SK-N-SH (cell line): Measurements from ENCODE around the gene DPEP1. TPM values are rescaled to one million over a fixed set of nuclear protein-coding genes. Genes with fewer than 3 reads are reported as not detected.

ENCODE experiments used
- CTCF ChIA-PET: fragments of 300-600, 350-600 bp; formaldehyde crosslinking; extraction: SDS; loops from one replicate; lab custom pipeline; 2021; lab: Yijun Ruan, JAX
- POLR2A ChIA-PET: fragments of 350-600 bp; sonication (Branson Sonifier 250); formaldehyde crosslinking; extraction: SDS; loops from one replicate; lab custom pipeline; 2020; ENCODE audit warnings: antibody characterized with exemption, inconsistent platforms; lab: Yijun Ruan, JAX
- DNase-seq: peaks from one replicate; pipeline ENCODE4 v3.0.0; 2012
- H2AFZ ChIP-seq: fragments of 200-600 bp; sonication (generic); 2 replicates; pipeline ENCODE4 v1.8.1; 2016; ENCODE audit warnings: antibody characterized with exemption, mild to moderate bottlenecking, low read depth
- H3F3A ChIP-seq: fragments of 200-600 bp; sonication (generic); replicated peaks from 2 replicates; pipeline ENCODE3; 2016; ENCODE audit warnings: antibody characterized with exemption, mild to moderate bottlenecking; ENCODE audit not compliant: insufficient read depth
- H3K27ac ChIP-seq, 2 experiments: fragments of 200-500 bp in 1 of 2; fragments of 200-600 bp in 1 of 2; sonication (Bioruptor generic) in 1 of 2; sonication (generic), shearing (Covaris generic) in 1 of 2; 2 replicates each; pipeline versions ENCODE4 v1.5.1 to v1.6.1; 2014 to 2016; ENCODE audit warnings: low read depth in 2 of 2, inconsistent platforms in 1 of 2, low read length in 1 of 2, mild to moderate bottlenecking in 1 of 2, mixed read lengths in 1 of 2
- H3K27me3 ChIP-seq: fragments of 200-600 bp; sonication (generic), shearing (Covaris generic); 2 replicates; pipeline ENCODE4 v1.6.1; 2016; ENCODE audit warnings: mixed run types; ENCODE audit not compliant: insufficient read depth
- H3K36me3 ChIP-seq, 2 experiments: fragments of 200-500 bp in 1 of 2; fragments of 200-600 bp in 1 of 2; sonication (Bioruptor generic) in 1 of 2; sonication (generic) in 1 of 2; replicated peaks in 1 of 2; 2 replicates each; pipeline versions ENCODE3 to v1.5.1; 2014 to 2016; ENCODE audit warnings: low read length in 1 of 2, mild to moderate bottlenecking in 1 of 2; ENCODE audit not compliant: insufficient read depth in 2 of 2, control insufficient read depth in 1 of 2
- H3K4me1 ChIP-seq, 2 experiments: fragments of 200-500 bp in 1 of 2; fragments of 200-600 bp in 1 of 2; sonication (Bioruptor generic) in 1 of 2; sonication (generic), shearing (Covaris generic) in 1 of 2; 2 replicates each; pipeline versions ENCODE4 v1.5.1 to v1.6.1; 2014 to 2016; ENCODE audit warnings: low read depth in 1 of 2, low read length in 1 of 2, mixed run types in 1 of 2; ENCODE audit not compliant: insufficient read depth in 2 of 2, control insufficient read depth in 1 of 2
- H3K4me2 ChIP-seq: fragments of 200-600 bp; sonication (generic), shearing (Covaris generic); 2 replicates; pipeline ENCODE4 v1.6.1; 2017; ENCODE audit warnings: mixed run types
- H3K4me3 ChIP-seq, 2 experiments: fragments of 200-500 bp in 1 of 2; fragments of 200-600 bp in 1 of 2; sonication (Bioruptor generic) in 1 of 2; sonication (generic), shearing (Covaris generic) in 1 of 2; 2 replicates each; pipeline versions ENCODE4 v1.5.1 to v1.8.1; 2014 to 2016; ENCODE audit warnings: low read depth in 2 of 2, inconsistent platforms in 1 of 2, low read length in 1 of 2, mild to moderate bottlenecking in 1 of 2, mixed read lengths in 1 of 2, moderate library complexity in 1 of 2
- H3K79me2 ChIP-seq: fragments of 200-600 bp; sonication (generic); 2 replicates; pipeline ENCODE4 v1.8.1; 2017; ENCODE audit warnings: mild to moderate bottlenecking; ENCODE audit not compliant: insufficient read depth
- H3K9ac ChIP-seq: fragments of 200-600 bp; sonication (generic); 2 replicates; pipeline ENCODE4 v1.6.1; 2017; ENCODE audit warnings: mixed run types
- H3K9me2 ChIP-seq: fragments of 200-600 bp; sonication (generic); 2 replicates; pipeline ENCODE4 v1.6.1; 2017; ENCODE audit warnings: mixed run types
- H3K9me3 ChIP-seq: fragments of 200-600 bp; sonication (generic); 2 replicates; pipeline ENCODE4 v1.6.1; 2017; ENCODE audit warnings: mixed run types, mild to moderate bottlenecking, moderate library complexity
- H4K20me1 ChIP-seq: fragments of 200-600 bp; sonication (generic); 2 replicates; pipeline ENCODE4 v1.6.1; 2017; ENCODE audit warnings: mild to moderate bottlenecking, mixed run types; ENCODE audit not compliant: insufficient read depth
- ELF1 ChIP-seq: IDR thresholded peaks from 2 replicates; pipeline ENCODE4 v1.4.0; 2012
- EZH2phosphoT487 ChIP-seq: fragments of 200-600 bp; sonication (generic); IDR thresholded peaks from 2 replicates; pipeline ENCODE4 v1.6.1; 2017; ENCODE audit warnings: low read depth, mixed run types, mild to moderate bottlenecking, antibody characterized with exemption, moderate library complexity, borderline replicate concordance
- FOXJ3 ChIP-seq: sonication (generic); formaldehyde crosslinking; IDR thresholded peaks from 2 replicates; pipeline ENCODE4 v1.5.1; 2020; ENCODE audit warnings: mild to moderate bottlenecking, missing genetic modification reagents
- FOXM1 ChIP-seq: IDR thresholded peaks from 2 replicates; pipeline ENCODE4 v1.4.0; 2012; ENCODE audit warnings: low read depth, mild to moderate bottlenecking
- GABPA ChIP-seq: IDR thresholded peaks from 2 replicates; pipeline ENCODE4 v1.4.0; 2012; ENCODE audit warnings: low read depth, mild to moderate bottlenecking
- MXI1 ChIP-seq: IDR thresholded peaks from 2 replicates; pipeline ENCODE4 v1.6.1; 2012; ENCODE audit warnings: mild to moderate bottlenecking, low read depth, low read length, improper control_type of control experiment
- NFIC ChIP-seq: IDR thresholded peaks from 2 replicates; pipeline ENCODE4 v1.4.0; 2012; ENCODE audit warnings: borderline replicate concordance
- NRF1 ChIP-seq: IDR thresholded peaks from 2 replicates; pipeline ENCODE4 v1.6.1; 2012; ENCODE audit warnings: low read depth, mild to moderate bottlenecking, low read length
- POLR2AphosphoS5 ChIP-seq: IDR thresholded peaks from 2 replicates; pipeline ENCODE4 v1.6.1; 2012; ENCODE audit warnings: low read depth, low read length
- RAD21 ChIP-seq: IDR thresholded peaks from 2 replicates; pipeline ENCODE4 v1.6.1; 2012; ENCODE audit warnings: mild to moderate bottlenecking, low read length
- RXRA ChIP-seq: IDR thresholded peaks from 2 replicates; pipeline ENCODE4 v1.4.0; 2012; ENCODE audit warnings: low read depth, mild to moderate bottlenecking, borderline replicate concordance
- SIN3A ChIP-seq: IDR thresholded peaks from 2 replicates; pipeline ENCODE4 v1.6.1; 2012; ENCODE audit warnings: low read depth, mild to moderate bottlenecking, low read length, moderate library complexity, borderline replicate concordance
- SMC3 ChIP-seq: IDR thresholded peaks from 2 replicates; pipeline ENCODE4 v1.6.1; 2012; ENCODE audit warnings: low read depth, low read length, improper control_type of control experiment
- TAF1 ChIP-seq: IDR thresholded peaks from 2 replicates; pipeline ENCODE4 v1.6.1; 2012; ENCODE audit warnings: low read depth, mild to moderate bottlenecking, low read length, moderate library complexity, borderline replicate concordance
- TCF12 ChIP-seq: IDR thresholded peaks from 2 replicates; pipeline ENCODE4 v1.4.0; 2012
- WGBS: methylation state at CpG from one replicate; pipeline ENCODE4 v1.1.6; 2017; ENCODE audit warnings: low lambda C conversion rate; 5-methylcytosine and 5-hydroxymethylcytosine counted together
- polyA plus RNA-seq, 3 experiments: library from polyadenylated mRNA; depleted of rRNA; stranded (reverse); fragments of >200 nt; gene quantifications; 2 replicates each; pipeline ENCODE4 v1.2.3, GENCODE V29; 2012
- TF ChIP-seq, protein P1 (sequence below): IDR thresholded peaks from 2 replicates; pipeline ENCODE4; 2012
- TF ChIP-seq, protein P2 (sequence below): fragments of 200-600 bp; sonication (generic); IDR thresholded peaks from 2 replicates; pipeline ENCODE4 v1.6.1; 2017; ENCODE audit warnings: antibody characterized with exemption, mild to moderate bottlenecking, moderate library complexity

DPEP1 gene
- polyA plus RNA-seq, 1 of the 3 experiments (the other 2 are of a cell fraction), result 0.05 TPM

DNA sequence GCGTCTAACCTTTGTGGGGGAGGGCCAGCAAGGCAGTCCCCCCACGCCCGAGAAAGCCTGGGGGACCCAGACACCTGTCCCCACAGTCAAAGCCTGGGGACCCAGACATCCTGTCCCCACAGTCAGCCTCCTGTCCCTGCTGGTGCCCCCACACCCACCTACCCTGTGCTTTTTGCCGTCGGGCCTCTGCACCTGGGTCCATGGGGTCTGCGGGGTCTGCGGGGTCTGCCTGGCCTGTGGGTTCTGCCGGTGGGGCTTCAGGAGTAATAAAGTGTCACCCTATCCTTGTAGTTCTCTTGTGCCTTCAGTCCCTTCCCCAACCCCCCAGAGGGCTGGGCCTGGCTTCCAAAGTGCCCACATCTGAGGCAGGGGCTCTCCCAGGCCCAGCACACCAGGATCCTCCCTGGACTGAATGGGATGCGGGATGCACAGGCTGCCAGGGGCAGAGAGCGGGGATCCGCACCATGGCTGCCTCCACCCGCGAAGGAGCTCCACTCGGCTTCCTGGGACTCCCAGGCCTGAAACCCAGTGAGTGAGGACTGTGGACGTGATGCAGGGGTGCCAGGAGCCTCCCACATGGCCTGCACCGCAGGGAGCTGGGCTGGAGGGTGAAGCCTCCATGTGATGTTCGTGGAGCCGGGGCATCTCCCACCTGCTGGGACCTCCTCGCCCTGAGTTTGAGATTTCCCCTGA is 16.3 kb upstream of the DPEP1 start:
- POLR2A ChIA-PET, result no interaction called here
- Histone ChIP-seq H2AFZ (no peak overlapping the region), H3F3A (peaks cover 5% of the 10 kb centered on the region), H4K20me1 (no peaks in the 10 kb centered on the region), H3K4me1 (peaks cover 3 to 4% of the 10 kb centered on the region in 2 experiments; a peak in 2 of 4 replicates), H3K9ac (no peak overlapping the region), H3K79me2 (no peaks in the 10 kb centered on the region), H3K9me2 (no peaks in the 10 kb centered on the region), H3K4me2 (no peak overlapping the region), H3K36me3 (no peaks in the 10 kb centered on the region), H3K27ac (no peak overlapping the region), H3K4me3 (no peak overlapping the region), H3K27me3 (no peaks in the 10 kb centered on the region), H3K9me3 (no peaks in the 10 kb centered on the region)
- CTCF ChIA-PET, result interaction anchor here (0.8 kb wide), 1 partner anchor 20 kb away, joined by 3 read pairs; no protein-coding TSS in a partner anchor
- WGBS, result 100% methylated on average over 3 of the region's 19 CpGs
- no peak for TF ChIP-seq RAD21
- TF ChIP-seq, protein P1, sequence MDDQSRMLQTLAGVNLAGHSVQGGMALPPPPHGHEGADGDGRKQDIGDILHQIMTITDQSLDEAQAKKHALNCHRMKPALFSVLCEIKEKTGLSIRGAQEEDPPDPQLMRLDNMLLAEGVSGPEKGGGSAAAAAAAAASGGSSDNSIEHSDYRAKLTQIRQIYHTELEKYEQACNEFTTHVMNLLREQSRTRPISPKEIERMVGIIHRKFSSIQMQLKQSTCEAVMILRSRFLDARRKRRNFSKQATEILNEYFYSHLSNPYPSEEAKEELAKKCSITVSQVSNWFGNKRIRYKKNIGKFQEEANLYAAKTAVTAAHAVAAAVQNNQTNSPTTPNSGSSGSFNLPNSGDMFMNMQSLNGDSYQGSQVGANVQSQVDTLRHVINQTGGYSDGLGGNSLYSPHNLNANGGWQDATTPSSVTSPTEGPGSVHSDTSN, result no peak
- TF ChIP-seq MXI1, result no peak
- TF ChIP-seq TAF1, result no peak
- TF ChIP-seq SIN3A, result no peak
- no peak for TF ChIP-seq TCF12
- TF ChIP-seq SMC3, result no peak
- no peak for TF ChIP-seq GABPA
- TF ChIP-seq EZH2phosphoT487, result no peak
- no peak for TF ChIP-seq FOXM1
- TF ChIP-seq, protein P2, sequence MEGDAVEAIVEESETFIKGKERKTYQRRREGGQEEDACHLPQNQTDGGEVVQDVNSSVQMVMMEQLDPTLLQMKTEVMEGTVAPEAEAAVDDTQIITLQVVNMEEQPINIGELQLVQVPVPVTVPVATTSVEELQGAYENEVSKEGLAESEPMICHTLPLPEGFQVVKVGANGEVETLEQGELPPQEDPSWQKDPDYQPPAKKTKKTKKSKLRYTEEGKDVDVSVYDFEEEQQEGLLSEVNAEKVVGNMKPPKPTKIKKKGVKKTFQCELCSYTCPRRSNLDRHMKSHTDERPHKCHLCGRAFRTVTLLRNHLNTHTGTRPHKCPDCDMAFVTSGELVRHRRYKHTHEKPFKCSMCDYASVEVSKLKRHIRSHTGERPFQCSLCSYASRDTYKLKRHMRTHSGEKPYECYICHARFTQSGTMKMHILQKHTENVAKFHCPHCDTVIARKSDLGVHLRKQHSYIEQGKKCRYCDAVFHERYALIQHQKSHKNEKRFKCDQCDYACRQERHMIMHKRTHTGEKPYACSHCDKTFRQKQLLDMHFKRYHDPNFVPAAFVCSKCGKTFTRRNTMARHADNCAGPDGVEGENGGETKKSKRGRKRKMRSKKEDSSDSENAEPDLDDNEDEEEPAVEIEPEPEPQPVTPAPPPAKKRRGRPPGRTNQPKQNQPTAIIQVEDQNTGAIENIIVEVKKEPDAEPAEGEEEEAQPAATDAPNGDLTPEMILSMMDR, result no peak
- DNase-seq, result no peak

DNA sequence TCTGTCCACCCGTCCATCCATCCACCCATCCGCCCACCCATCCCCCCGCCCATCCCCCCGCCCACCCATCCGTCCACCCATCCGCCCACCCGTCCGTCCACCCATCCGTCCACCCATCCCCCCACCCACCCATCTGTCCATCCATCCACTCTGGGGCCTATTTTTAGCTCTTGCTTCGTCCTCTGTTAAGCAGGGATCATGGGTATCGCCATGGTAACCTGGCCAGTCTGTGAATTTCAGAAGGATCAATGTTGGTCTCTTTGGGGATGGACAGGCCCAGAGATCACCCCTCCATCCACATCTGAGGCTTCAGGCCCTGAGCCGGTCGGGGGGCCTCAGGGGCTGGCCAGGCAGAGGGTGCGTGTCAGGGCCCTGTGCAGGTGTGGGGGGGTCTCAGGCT is 15.2 kb upstream of the DPEP1 start:
- Histone ChIP-seq H3K9me3 (no peaks in the 10 kb centered on the region), H3F3A (peaks cover 15% of the 10 kb centered on the region), H3K4me2 (no peak overlapping the region), H2AFZ (no peak overlapping the region), H3K79me2 (no peaks in the 10 kb centered on the region), H3K27ac (no peak overlapping the region), H3K36me3 (no peaks in the 10 kb centered on the region), H3K4me1 (peaks cover 13 to 14% of the 10 kb centered on the region in 2 experiments; a peak in 3 of 4 replicates), H3K9ac (no peak overlapping the region), H3K4me3 (no peak overlapping the region), H4K20me1 (no peaks in the 10 kb centered on the region), H3K27me3 (no peaks in the 10 kb centered on the region), H3K9me2 (no peaks in the 10 kb centered on the region)
- WGBS, result 58% methylated on average over 14 of the region's 14 CpGs
- no peak for DNase-seq
- TF ChIP-seq RXRA (no peak), EZH2phosphoT487 (no peak), TCF12 (no peak), NFIC (no peak), TAF1 (no peak), ELF1 (no peak), FOXJ3 (CRISPR knock-in tag) (no peak), NRF1 (no peak), GABPA (no peak), POLR2AphosphoS5 (no peak)
- TF ChIP-seq, protein P2, result no peak
- ChIA-PET CTCF (interaction anchor here (0.5 kb wide), 1 partner anchor 387 kb away, joined by 3 read pairs; no protein-coding TSS in a partner anchor), POLR2A (no interaction called here)
